Esophagus squamous epithelium (tissue), 5 donors: Measurements from ENCODE around the gene ABLIM2. TPM values are rescaled to one million over a fixed set of nuclear protein-coding genes. Genes with fewer than 3 reads are reported as not detected.

Experiments used
- DNase-seq: peaks from one replicate; lab custom pipeline; 2025; lab: John Stamatoyannopoulos, UW
- H3K27ac ChIP-seq, 4 donors: fragments of 200-600 bp; sonication (generic); one replicate each; pipeline ENCODE4 v1.5.1; 2016 to 2019; ENCODE audit warnings: mild to moderate bottlenecking in 1 of 4
- H3K27me3 ChIP-seq, 4 donors: fragments of 200-600 bp; sonication (generic); 1 replicate in 3 of 4; 2 replicates in 1 of 4; pipeline versions ENCODE4 v1.5.1 to v1.6.0; 2017 to 2021; ENCODE audit warnings: antibody characterized with exemption in 1 of 4
- H3K36me3 ChIP-seq, 3 donors: fragments of 200-600 bp; sonication (generic); one replicate each; pipeline ENCODE4 v1.5.1; 2016 to 2019
- H3K4me1 ChIP-seq, 3 donors: fragments of 200-600 bp; sonication (generic); one replicate each; pipeline ENCODE4 v1.5.1; 2017 to 2019
- H3K4me3 ChIP-seq, 4 donors: fragments of 200-600 bp; sonication (generic); 1 replicate in 3 of 4; 2 replicates in 1 of 4; pipeline ENCODE4 v1.5.1; 2016 to 2019; ENCODE audit warnings: mild to moderate bottlenecking in 2 of 4, moderate library complexity in 1 of 4
- H3K9me3 ChIP-seq, 3 donors: fragments of 200-600 bp; sonication (generic); one replicate each; pipeline ENCODE4 v1.5.1; 2016 to 2019
- POLR2A ChIP-seq, 4 donors: fragments of 450-650 bp; IDR thresholded peaks; one replicate each; pipeline ENCODE4 v1.6.1; 2017; ENCODE audit warnings: antibody characterized with exemption in 4 of 4, mild to moderate bottlenecking in 4 of 4, moderate library complexity in 3 of 4
- WGBS, 2 donors: methylation state at CpG; one replicate each; pipeline ENCODE4 v1.1.5; 2018; 5-methylcytosine and 5-hydroxymethylcytosine counted together
- intact Hi-C: fragments of 100-400 bp; cut with DNase I; formaldehyde crosslinking; loops from one replicate; pipeline ENCODE4 v1.15.0; 2022
- total RNA-seq, 4 donors: library from RNA; depleted of rRNA; stranded (reverse); fragments of >200 nt; gene quantifications; one replicate each; pipeline ENCODE4 v1.1.0, GENCODE V29; 2016
- TF ChIP-seq, protein P1 (sequence below), 6 experiments: fragments of 450-650 bp in 4 of 6; fragments of 200-600 bp in 2 of 6; sonication (generic) in 2 of 6; IDR thresholded peaks; one replicate each; pipeline ENCODE4 v1.5.1; 2016 to 2019; ENCODE audit warnings: antibody characterized with exemption in 6 of 6, mild to moderate bottlenecking in 4 of 6, moderate library complexity in 4 of 6
- donor health status: DM: yes; HTN: yes; CAD: no.

Gene ABLIM2
- total RNA-seq, 4 donors from 2014 or later = 13.5 to 26.7 (median 15.7) TPM

DNA sequence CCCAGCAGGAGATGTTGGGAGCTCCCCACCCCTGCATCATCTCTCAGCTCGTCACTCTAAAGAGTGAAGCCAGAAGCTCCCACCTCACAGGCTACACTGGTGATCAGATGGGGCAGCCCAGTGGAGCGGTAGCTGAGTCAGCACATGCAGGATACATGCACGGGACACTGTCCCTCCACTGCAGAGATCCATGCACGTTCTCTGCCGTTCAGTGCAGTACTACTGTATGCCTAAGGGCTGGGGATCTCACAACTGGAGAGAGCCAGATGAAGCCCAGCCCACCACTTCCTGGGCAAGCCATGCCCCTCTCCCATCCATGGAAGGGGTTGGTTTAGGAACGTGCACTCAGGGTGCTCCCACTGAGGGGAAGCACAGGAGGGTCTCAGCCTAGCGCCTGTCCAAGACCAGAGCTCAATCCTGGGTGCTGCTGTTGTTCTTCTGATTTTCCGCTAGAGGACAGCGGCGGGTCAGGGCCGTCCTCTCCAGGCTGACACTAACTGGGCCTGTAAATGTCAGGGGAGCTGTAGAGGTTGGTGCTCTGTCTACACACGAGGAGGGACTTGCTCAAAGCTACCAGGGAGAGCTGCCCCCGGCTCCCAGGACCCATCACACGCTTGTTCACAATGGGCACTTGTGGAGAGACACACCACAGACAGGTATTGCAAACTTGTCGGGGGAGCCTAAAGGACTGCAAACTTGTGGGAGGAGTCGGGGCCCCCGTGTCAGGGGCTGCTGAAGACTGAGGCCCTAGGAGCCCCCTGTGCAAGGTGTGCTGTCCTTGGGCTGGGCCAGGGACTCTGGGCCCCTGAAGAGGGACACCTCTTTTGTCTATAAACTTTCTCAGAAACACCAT, 18.2 kb upstream of the ABLIM2 start:
- H3K36me3 ChIP-seq = no peaks in the 10 kb centered on the region
- peaks cover 0 to 7% (median 0%) of the 10 kb centered on the region in 4 donors for H3K27me3 ChIP-seq
- no peak overlapping the region for H3K27ac ChIP-seq
- no peaks in the 10 kb centered on the region for H3K9me3 ChIP-seq
- peaks cover 3 to 28% (median 6%) of the 10 kb centered on the region in 3 donors for H3K4me1 ChIP-seq
- 60% methylated on average over 1 of the region's 17 CpGs for WGBS, 2 donors
- TF ChIP-seq, protein P1, sequence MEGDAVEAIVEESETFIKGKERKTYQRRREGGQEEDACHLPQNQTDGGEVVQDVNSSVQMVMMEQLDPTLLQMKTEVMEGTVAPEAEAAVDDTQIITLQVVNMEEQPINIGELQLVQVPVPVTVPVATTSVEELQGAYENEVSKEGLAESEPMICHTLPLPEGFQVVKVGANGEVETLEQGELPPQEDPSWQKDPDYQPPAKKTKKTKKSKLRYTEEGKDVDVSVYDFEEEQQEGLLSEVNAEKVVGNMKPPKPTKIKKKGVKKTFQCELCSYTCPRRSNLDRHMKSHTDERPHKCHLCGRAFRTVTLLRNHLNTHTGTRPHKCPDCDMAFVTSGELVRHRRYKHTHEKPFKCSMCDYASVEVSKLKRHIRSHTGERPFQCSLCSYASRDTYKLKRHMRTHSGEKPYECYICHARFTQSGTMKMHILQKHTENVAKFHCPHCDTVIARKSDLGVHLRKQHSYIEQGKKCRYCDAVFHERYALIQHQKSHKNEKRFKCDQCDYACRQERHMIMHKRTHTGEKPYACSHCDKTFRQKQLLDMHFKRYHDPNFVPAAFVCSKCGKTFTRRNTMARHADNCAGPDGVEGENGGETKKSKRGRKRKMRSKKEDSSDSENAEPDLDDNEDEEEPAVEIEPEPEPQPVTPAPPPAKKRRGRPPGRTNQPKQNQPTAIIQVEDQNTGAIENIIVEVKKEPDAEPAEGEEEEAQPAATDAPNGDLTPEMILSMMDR (IDR thresholded peaks at IDR 0.05) = peak; percentile 67 to 90 (median 82)
- no peak for TF ChIP-seq POLR2A (IDR thresholded peaks at IDR 0.05)
- no peak overlapping the region for H3K4me3 ChIP-seq
- DNase-seq = no peak
- intact Hi-C loops = no loop called here

DNA sequence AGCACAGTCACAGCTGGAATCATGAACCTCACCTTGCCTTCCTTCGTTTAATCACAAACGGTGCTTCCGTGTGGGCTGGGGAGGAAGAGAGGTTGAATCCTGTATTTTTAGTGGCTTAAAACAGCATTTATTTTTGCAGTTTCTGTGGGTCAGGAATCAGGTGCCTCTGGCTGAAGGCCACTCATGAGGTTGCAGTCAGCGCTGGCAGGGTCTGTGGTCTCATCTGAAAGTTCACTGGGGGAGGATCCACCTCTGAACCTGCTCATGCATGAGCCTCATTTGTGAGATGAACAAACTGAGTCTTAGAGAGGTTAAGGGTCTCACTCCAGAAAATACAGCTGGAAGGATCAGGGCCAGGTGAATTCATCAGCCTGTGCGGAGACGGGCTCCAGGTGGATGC, 17.1 kb upstream of the ABLIM2 start:
- no peak for DNase-seq
- no peak overlapping the region for H3K4me3 ChIP-seq
- TF ChIP-seq, protein P1 (IDR thresholded peaks at IDR 0.05) = no peak
- no peak for TF ChIP-seq POLR2A (IDR thresholded peaks at IDR 0.05)
- no peaks in the 10 kb centered on the region for H3K9me3 ChIP-seq
- 72 to 78% methylated on average over 3 to 5 of the region's 6 CpGs for WGBS, 2 donors
- no peaks in the 10 kb centered on the region for H3K36me3 ChIP-seq
- H3K27ac ChIP-seq = no peak overlapping the region
- intact Hi-C loops = no loop called here
- H3K4me1 ChIP-seq = peaks cover 0 to 18% (median 0%) of the 10 kb centered on the region in 3 donors
- peaks cover 0 to 8% (median 0%) of the 10 kb centered on the region in 4 donors for H3K27me3 ChIP-seq

DNA sequence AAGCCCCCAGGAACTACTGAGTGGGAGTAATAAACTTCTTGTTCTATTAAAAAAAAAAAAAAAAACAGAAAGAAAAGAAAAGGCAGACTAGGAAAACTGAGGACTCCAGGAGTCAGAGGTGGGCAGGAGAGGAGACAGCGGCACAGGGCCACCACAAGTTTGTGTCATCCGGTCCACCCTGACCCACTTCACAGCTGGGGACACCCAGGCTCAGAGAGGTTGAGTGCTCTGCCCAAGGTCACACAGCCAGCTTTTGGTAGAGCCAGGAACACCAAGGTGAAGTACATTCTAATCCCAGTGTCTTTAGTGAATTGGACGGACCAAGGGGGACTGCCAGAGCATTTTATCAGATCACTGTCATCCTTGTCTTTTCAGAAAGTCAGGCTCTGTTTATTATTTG, 16.4 kb upstream of the ABLIM2 start:
- no peaks in the 10 kb centered on the region for H3K36me3 ChIP-seq
- 83 to 84% methylated on average over 3 of the region's 3 CpGs for WGBS, 2 donors
- no peak for DNase-seq
- intact Hi-C loops = no loop called here
- no peaks in the 10 kb centered on the region for H3K9me3 ChIP-seq
- H3K4me3 ChIP-seq = no peak overlapping the region
- TF ChIP-seq POLR2A (IDR thresholded peaks at IDR 0.05) = no peak
- TF ChIP-seq, protein P1 (IDR thresholded peaks at IDR 0.05) = no peak
- no peak overlapping the region for H3K27ac ChIP-seq
- peaks cover 0 to 8% (median 0%) of the 10 kb centered on the region in 4 donors for H3K27me3 ChIP-seq
- H3K4me1 ChIP-seq = peaks cover 0 to 12% (median 0%) of the 10 kb centered on the region in 3 donors

DNA sequence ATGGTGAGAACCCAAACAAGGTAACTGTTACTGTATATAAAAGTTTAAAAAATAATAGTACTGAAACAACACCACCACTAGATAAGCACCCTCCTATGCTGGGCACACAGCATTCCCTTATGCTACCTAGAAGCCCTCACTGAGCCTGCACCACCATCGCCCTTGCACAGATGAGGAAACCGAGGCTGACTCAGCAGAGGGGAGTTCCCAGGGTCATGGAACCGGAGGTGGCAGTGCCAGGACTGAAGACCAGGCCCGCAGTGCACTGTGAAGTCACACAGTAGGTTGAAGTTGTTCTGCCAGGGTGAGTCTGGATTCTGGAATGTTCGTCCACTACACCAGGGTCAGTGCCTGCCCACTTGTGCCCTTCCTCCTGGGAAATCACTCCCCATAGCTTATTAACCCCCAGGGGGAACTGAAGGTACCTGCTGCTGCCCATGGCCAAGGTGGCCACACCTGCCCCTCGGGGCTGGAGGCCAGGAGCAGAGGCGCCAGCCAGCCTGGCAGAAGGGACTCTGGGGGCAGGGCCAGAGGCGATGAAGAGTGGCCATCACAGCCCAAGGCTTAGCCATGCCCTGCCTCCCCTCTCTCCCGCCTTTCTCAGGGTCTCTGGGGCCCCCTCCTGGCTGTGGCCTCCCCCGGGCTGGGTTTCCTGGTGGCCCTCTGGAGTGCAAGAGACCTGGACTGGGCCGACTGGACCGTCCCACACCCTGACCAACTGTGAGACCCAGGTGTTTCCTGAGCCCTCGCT, 15.1 kb upstream of the ABLIM2 start:
- peaks cover 0 to 8% (median 0%) of the 10 kb centered on the region in 4 donors for H3K27me3 ChIP-seq
- H3K27ac ChIP-seq = no peak overlapping the region
- WGBS, 2 donors = 38 to 70% methylated on average over 4 of the region's 13 CpGs
- no peak for DNase-seq
- H3K9me3 ChIP-seq = peaks cover 0 to under 1% (median 0%) of the 10 kb centered on the region in 3 donors
- no peak overlapping the region for H3K4me3 ChIP-seq
- H3K36me3 ChIP-seq = no peaks in the 10 kb centered on the region
- intact Hi-C loops = no loop called here
- no peak for TF ChIP-seq POLR2A (IDR thresholded peaks at IDR 0.05)
- TF ChIP-seq, protein P1 (IDR thresholded peaks at IDR 0.05) = no peak
- H3K4me1 ChIP-seq = peaks cover 0 to 21% (median 0%) of the 10 kb centered on the region in 3 donors
